ENCODE data around the gene IGLL1.
"Not testable (repeated sequence)": the region's sequence is repeated elsewhere in the genome, so short reads cannot be mapped to it uniquely, and the experiment has no call there.

The IGLL1 gene

GRCh38 chr22:23579870-23580575 is at the start of gene IGLL1:
IGLL1 (minus strand) TSS chr22:23580290; CDS start chr22:23580190, 100 bp downstream.
- no peak for DNase-seq

- not testable (repeated sequence) for DNase-seq
Observed at GRCh38 chr22:23628056-23628743, 48.1 kb upstream of the IGLL1 start.

DNA sequence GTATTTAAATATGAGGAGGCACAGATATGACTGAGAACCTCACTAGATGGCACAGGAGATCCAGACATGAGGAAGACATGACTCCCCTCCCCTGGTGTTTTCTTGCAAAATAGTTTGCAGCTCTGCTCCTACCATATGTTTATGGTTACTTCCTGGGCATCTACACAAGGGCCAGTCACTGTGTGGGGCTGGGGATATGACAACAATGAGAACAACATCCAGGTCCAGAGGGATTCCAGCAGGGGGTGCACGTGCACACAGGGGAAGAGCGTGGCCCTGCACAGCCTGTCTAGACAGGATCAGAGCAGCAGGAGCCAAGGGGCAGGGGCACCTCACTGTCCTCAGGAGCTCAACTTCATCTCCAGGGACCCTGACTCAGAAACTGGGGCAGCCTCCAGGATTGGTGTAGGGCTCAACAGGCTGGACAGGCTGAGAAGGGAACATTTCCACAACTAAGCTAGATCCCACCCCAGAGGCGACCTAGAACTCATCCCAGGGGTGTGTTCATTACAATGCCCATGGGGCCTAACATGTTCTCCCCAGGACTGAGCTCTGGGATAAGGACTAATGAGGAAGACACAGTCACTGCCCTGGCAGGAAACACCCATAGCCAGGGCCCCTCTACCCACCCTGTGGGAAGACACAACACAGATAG is 47.4 kb upstream of the IGLL1 start:
- DNase-seq, result not testable (repeated sequence)

- no peak for DNase-seq
Observed at GRCh38 chr22:23626286-23626975, 46.3 kb upstream of the IGLL1 start.

GRCh38 chr22:23622634-23623033 is 42.5 kb upstream of the IGLL1 start:
- DNase-seq, result no peak

DNA sequence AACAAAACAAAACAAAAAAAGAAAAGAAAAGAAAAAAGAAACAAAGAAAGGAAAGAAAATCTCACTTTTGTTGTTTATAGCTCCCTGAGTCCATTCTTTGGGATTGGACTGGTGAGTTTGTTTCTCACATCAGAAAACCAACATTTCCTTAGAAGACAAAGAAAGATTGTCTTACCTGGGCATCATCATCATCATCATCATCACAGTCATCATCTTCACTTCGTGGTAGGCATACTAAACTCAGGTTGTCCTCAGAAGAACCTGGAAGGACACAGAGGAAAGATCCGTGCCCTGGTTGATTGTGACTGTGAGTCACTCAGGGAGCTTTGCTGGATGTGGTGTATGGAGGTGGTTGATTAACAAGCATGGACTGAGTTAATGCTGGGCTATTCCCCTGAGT is 41.8 kb upstream of the IGLL1 start:
- not testable (repeated sequence) for DNase-seq

DNA sequence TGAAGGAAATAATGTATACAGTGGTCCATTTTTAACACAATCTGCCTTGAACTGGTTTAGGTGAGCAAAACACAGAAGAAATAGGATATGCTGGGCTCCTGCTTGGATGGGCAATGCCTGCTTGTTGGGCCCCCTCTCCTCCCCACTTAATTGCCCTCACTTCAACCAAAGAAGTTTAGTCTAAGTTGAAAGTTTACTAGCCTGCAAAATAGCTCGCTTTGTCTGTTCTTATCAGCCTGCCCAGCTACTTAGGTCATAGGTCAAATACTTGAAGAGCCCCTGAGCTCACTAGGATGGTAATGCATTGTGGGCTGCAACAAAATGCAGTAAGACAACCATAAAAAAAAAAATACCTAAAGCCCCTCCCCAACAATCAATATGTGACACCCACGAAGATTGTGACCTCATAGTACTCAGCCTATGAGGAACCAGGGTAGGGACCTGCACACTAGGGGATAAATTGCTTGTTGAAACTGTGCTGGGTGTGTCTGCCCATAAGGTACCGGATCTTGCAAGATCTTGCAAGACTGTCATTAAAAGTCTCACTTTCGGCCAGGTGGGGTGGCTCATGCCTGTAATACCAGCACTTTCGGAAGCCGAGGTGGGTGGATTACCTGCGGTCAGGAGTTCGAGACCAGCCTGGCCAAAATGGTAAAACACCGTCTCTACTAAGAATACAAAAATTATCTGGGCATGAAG is 41.1 kb upstream of the IGLL1 start:
- DNase-seq, result no peak

DNA sequence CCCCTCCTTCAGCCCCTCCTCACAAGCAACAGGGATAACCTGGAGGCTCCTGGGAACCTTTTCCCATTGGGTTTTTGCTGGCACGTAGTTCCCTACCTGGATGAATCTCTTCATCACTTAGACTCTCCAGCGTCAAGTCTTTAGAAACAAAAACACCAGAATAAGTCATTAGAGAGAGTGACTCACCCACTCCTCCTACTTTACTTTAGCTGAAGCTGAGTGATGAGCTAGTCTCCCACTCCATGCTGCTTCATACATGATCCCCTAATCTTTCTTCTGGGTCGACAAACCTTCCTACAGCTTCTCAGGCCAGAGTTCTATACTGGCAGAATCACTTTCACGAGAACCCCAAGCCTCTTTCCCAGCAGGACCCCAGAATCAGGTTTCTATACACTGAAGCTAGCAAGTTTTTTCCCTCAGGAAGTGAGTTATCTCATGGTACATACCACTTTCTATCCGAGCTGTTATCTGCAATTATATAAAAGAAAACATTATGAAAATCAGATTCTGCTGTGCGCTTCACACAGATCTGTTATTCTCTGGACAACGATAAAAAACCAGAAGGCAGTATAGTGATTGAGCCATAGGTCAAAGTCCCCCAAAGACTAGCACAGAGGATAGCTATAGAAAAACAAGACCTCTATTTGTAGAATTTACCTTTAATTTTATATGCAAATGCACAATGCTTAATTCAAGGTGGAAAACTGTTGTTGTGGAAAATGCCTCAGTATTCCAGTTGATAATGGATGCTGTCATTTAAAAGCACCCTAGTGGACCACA is 33.3 kb upstream of the IGLL1 start:
- no peak for DNase-seq

DNA sequence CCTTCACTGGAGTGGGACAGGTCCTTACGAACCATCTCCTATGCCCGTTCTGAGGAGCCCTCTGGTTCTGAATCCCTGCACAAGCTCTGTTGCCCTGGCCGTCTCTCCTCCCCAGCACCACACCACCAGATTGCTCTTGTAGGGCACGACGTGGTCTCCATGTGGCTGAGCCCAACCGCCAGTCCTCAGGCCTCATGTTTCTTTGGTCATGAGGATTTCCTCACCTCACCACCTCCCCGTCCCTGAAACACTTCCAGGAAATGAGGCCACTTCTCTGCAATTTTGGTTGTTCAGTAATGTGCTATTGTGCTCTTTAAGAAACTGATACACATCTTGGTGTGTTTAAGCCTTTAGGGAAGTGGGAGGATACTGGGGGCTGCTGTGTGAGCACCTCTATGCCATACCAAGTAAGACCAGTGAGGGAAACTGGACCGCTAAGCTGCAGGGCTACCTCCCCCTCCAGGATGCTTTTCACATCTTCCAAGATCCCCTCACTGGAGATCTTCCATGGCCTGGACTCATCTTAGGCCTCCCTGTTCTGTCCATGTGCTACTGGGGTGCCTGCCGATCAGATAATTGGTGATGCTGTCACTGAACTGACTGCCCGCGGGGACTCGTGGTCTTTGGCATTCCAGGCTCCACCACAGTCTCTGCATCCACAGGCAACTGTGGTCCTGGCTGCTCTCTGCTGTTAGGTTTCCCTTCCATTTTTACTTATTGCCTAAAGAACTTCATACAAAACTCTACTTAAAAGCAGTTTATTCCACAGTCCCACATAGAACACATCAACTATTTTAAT is 30.1 kb upstream of the IGLL1 start:
- DNase-seq, result no peak

DNA sequence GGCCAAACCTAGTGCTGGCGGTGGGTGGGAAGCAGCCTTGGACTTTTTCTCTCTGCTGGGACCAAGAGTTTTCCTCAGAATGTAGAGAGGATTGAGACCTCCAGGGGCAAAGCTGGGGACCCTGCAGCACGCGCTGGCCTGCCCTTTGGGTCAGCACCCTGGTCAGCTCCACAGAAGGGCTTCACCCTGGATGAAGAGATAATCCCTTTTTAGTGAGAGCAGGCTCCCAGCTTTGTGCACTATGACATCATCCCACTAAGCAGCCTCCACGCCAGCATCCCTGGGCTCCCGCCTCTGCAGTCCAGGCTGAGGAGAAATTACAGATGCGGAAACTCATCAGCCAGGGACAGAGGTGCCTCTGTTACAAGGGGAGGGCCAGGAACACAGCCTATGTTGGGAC is 28.5 kb upstream of the IGLL1 start:
- DNase-seq, result no peak

DNA sequence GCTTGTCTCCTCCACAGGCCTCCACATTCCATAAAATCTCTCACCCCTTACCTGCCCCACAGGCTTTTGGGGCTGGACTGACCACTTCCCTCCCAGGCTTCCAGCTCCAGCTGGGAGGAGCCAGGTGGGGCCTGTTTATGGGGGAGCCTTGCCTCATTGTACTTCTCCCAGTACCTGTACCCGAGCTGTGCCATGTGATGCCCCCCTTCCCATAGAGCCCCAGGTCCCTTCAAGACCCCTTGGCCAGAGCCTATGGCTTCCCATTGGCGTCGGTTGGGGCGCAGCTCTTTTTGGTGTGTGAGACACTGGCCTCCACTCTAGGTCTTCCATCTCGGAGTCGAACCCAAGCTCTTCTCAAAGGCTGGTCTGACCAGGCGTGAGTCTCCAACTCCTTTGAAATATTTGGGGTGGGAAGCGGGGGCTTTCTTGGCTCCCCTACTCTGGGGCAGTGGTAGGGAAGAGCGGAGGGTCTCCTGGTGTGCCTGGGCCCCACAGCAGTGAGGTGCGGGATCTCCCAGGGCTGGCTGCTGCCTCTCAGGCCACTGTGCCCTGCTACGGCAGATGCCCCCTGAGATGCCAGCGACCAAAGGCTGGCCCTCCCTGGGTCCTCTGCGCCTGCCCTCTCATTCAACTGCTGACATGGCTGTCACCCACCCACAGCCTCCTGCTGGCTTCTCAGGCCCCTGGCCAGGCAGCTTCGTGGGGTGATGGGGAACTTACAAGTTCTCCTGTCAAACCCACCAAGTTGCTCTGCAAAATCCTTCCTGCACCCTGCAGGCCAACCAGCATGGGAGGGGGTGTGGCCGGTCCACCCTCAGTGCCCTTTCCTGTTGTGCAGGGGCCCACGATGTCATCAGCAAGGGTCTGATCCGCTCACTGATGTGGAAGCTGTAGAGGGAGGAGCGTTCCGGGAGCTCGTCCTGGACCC is 26.4 kb upstream of the IGLL1 start:
- DNase-seq, result no peak

DNA sequence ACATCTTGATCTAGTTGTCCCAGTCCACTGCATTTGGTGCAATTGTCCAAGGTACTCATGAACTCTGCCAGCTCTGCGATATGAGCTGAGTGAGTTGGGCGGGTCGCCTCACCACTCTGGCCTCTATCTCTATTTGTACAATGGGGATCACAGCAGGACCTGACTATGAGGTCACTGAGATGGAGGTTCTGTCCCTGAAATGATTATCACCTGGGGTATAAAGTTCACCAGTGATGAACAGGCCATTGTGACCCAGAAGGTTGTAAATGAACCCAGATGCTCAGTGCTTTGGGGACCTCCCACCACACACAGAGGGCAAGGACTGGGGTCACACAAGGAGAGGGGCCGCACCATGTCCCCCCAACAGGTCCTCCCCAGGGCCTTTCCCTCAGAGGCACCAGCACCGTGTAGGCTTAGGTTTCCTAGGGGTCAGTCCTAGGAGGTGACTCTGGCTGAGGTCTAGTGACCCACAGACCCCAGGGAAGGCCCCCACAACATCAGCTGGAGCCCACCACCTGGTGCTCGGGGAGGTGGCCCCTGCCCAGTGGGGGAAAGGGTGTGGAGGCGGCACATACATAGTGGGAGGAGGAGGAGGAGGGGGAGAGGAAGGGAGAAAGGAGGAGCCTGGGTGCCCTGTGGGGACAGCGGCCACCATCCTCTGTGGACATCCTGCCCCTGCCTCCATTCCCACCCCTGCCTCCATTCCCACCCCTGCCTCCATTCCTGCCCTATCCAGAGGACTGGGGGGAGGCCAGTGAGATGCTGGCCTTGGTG is 25.0 kb upstream of the IGLL1 start:
- DNase-seq, result no peak

DNA sequence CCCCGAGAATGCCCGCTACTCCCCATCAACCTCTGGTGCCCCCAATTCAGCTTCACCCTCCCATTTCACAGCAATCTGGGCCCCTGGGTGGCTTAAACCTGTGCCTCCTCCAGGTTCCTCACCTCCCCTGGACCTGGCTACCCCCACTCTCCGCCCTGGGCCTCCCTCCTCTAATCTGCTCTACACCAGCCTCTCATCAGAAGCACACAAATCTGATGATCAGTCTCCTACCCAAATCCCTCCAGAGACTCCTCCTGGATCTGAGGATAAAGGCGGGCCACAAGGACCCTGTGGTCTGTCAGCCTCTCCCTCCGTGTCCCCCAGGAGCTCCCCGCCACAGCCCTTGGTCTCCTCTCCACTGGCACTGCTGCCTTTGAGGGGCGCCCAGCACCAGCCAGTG is 23.2 kb upstream of the IGLL1 start:
- no peak for DNase-seq

GRCh38 chr22:23598805-23599518 is 18.9 kb upstream of the IGLL1 start:
- DNase-seq, result no peak

GRCh38 chr22:23597576-23598268 is 17.6 kb upstream of the IGLL1 start:
- DNase-seq, result not testable (repeated sequence)

DNA sequence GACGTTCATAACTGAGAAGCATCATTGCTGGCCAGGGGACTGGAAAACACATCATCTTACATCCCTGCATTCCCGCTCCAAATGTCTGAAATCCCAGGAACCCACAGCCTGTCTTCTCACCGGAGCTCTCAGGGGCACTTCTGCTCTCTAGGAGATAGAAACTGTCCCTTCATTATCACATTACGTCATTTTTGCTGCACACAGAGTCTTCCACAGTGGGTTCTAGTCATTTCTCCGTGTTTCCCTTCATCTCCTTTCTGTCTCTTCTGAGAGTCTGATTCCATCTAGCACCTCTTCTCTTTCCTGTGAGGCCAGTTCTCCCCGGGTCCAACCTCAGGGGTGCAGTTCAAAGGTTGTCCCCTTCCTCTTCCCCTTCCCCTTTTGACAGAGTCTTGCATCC is 15.8 kb upstream of the IGLL1 start:
- DNase-seq, result not testable (repeated sequence)

- no peak for DNase-seq
Observed at GRCh38 chr22:23591846-23592245, 11.8 kb upstream of the IGLL1 start.

All from NCI-H748 treated with DMSO at 0.1 percent for 48 hours (cell line).